ENCODE measurements around the gene DPP6.

Gene DPP6

GRCh38 chr7:154424350-154424749 lies 372.2 kb downstream of the DPP6 start:
- no peak for DNase-seq

DNA sequence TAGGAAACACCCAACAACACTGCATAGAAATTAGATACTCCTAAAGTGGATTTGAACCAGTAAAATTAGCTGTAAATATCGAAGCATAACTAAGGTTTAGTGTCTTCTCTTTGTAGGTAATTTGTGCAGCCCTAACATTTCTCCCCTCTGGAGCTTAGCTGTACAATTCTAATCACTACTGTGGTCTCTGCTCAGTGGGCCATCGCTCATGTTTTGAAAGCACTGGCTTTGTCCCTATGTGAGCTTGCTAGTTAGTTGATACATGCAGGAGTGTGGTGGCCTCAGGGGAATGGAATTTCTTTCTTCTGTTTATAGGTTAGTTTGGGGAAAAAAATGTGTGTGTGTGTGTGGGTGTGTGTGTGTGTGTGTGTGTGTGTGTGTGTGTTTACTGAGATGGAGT lies 373.1 kb downstream of the DPP6 start:
- no peak for DNase-seq

GRCh38 chr7:154426778-154427177 lies 374.6 kb downstream of the DPP6 start:
- no peak for DNase-seq

DNA sequence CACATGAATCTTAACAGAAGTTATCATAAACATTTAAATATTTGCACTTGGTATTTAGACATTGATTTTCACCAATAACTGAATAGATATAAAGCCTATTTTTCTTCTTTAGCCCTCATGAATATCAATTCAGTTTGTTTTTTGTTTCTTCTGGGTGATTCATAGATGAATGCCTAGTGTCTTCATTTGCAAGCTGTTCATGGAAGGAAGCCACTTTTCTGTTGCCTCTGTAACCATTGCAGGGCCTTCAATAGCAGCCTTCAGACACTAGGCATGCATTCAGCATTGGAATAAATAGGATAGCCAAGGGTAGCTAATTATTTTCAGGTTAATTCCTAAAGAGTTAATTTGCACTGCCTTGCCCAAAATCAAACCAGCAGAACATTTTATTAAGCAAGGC lies 375.3 kb downstream of the DPP6 start:
- DNase-seq, result no peak

DNA sequence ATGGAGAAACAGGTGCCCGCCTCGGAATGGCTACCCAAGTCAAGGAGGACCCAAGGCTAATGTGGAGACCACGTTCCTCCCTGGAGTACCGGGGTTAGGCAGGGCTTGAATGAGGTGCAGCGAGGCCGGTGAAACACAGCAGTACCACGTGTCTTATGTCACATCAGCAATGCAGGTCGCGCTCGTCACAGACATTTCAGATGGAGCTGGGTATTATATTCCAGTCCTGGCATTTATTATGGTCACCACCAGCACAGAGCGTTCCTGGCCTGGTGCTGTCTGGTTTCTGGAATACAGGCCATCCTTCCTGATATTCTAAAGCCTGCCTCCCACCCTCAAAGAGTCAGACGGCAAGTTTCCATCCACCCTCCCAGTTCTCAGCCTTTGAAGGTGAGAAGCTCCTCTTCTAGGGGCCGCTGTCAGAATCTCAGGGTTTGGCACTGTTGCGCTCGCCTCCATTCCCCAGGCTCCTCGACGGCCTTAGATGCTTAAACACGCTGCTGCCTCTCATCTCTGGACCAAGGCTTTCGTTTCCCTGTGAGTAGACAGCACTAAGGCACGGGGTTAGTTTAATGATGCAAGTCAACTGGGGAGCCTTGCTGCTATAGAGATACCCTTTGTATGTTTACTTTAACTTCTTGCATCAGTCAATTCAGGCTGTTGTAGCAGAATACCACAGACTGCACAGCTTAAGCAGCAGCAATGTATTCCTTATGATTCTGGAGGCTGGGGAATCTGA lies 377.6 kb downstream of the DPP6 start:
- DNase-seq, result no peak

DNA sequence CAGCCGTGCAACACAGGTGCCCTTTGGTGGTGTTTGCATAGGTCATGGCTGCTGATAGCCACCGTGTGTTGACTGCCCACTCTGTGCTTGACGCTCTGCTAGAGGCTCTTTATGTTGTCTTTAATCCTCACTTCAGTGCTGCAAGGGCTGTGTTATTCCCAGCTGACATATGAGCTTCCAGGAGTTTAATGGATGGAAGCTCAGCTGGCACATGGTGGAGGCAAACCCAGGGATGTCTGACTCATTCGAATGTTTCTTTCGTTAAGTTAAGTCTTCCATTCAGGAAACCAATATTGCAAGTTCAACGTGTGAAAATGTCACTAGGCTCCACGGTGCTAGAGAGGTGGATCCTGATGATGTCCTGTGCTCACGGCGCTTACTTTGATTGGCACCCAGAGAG lies 378.4 kb downstream of the DPP6 start:
- DNase-seq, result no peak

- no peak for DNase-seq
Observed at GRCh38 chr7:154431045-154431444, 378.8 kb downstream of the DPP6 start.

DNA sequence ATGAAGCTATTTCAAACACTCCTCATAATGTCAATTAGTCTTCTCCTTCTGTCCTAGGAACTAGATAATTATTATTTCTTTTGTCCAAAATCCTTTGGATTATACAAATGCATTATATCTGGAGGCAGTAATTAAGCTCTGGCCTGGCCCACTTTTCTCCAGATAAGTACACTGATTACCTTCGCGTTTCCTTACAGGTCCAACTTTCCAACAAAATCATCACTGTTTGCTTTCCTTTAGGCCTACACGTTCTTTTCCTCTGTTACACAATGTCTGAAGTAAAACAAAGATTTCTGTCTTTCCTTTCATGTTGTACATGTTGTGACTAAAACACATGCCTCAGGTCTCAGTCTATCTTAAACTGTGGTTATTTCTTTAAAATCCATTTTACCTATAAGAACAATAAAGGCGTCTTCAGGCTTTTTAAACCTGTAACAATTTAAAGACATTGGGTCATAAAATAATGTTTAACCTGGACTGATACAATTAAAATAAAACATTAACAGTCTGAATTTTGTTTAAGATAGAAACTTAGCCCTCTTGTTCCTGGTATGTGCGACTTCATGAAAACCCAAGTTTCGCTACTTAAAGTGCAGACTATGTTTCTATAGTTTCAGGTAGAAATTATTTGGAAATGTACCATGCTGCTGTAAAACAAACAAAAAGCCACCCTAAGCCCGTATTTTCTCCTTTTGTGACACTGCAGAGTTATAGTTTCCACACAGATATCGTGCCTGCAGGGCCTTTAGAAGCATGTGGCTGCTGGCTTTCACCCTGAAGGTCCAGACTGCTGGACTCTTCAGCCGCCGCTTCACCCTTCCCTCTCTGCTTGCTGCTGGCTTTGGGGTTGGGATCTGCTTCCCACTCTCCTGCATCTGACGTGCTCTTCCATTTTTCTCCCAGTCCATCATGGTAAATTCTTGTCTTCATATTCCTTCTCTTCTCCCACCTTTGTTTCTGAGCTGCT lies 381.7 kb downstream of the DPP6 start:
- DNase-seq, result no peak

GRCh38 chr7:154436560-154436959 lies 384.4 kb downstream of the DPP6 start:
- DNase-seq, result no peak

DNA sequence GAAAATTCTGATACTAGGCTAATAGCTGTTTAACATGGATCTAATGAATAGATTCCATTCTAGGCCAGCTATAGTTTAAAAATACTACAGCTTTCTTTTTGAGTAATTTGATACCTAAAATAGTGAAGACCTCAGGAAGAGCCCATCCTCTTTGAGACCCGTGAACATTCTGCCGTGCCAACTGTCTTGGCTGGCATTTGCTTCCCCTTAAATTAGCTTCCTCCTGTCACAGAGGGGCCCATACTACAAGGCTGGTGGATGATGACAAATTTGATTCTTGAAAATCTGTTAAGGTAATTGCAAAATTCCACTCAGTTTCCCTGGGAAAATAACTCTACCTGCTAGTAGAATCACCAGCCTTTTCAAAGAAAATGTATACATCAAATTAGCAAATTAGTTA lies 385.0 kb downstream of the DPP6 start:
- DNase-seq, result no peak

GRCh38 chr7:154438571-154439367 lies 386.6 kb downstream of the DPP6 start:
- DNase-seq, result no peak

GRCh38 chr7:154440058-154440457 lies 387.9 kb downstream of the DPP6 start:
- DNase-seq, result no peak

DNA sequence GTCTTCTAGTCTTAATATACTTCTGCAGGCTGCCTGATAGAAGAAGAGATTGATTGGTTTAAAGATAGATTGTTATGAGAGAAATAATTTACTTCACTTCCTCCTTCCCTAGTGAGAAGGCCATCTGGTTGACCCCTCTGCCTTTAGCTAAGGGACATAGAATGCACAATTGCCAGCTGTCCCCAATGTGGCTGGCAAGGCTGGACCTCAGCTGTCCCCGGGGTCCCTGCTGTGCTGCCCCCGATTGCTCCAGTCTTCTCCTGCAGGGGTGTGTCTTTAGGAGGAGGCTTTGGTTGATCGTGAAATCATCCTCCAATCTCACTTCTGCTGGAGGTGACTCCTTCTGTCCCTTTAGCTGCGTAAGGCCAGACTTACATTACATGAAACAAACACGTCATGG lies 388.5 kb downstream of the DPP6 start:
- DNase-seq, result no peak

DNA sequence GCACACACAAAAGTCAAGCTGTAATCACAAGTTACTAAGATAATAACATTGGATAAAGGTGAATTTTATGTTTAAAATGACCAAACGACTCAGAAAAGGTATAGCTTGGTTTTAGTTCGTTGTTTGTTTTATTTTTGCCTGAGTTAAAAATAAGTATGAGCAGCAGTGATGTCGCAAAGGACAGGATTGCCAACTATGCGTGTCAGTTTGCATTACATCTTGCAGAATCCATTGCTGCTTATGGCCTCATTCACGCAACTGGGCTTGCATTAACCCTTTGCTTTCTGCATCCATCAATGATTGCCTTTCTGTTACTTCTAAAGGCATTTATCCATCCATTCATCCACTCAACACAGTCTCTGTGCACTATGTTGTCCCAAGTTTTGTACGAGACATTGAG lies 389.6 kb downstream of the DPP6 start:
- DNase-seq, result no peak

DNA sequence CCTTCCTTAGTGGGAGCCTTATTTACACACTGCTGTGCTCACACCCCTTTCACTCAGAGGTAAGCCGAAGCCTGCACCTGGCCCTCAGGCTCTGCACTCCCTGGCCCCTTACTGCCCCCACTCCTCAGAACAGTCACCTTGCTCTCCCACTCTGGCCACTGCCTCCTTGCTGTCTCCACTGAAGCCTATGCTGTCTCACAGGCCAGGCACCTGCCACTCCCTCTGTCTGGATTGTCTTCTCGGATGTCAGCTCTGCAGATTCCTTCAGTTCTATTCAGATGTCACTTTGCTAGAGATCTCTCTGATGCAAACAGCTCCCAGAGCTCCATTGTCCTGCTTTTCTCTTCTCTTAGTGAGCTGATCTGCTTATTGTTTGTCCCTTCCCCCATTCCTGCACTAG lies 390.7 kb downstream of the DPP6 start:
- DNase-seq, result no peak

DNA sequence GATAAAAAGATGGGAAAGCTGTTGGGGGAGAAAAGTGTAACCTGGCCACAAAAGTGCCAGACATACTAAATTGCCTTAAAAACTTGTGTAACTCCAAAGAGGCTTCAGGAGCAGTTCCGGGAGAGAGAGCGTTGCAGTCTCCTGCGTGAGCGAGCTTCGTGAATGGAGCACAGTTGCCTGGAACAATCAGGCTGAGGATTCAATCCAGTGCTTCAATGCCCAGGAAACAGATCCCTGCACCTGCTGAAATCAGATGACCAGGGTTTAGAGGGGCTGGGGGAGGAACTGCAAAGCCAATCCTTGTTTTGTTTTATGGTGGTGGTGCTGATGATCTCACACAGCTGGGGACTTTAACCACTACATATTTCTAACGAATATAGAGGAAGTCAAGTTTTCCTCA lies 398.3 kb downstream of the DPP6 start:
- no peak for DNase-seq

GRCh38 chr7:154451480-154452457 lies 399.6 kb downstream of the DPP6 start:
- no peak for DNase-seq

GRCh38 chr7:154463794-154464193 lies 411.6 kb downstream of the DPP6 start:
- no peak for DNase-seq

GRCh38 chr7:154469652-154470051 lies 417.5 kb downstream of the DPP6 start:
- DNase-seq, result no peak

GRCh38 chr7:154472343-154472742 lies 420.1 kb downstream of the DPP6 start:
- no peak for DNase-seq

DNA sequence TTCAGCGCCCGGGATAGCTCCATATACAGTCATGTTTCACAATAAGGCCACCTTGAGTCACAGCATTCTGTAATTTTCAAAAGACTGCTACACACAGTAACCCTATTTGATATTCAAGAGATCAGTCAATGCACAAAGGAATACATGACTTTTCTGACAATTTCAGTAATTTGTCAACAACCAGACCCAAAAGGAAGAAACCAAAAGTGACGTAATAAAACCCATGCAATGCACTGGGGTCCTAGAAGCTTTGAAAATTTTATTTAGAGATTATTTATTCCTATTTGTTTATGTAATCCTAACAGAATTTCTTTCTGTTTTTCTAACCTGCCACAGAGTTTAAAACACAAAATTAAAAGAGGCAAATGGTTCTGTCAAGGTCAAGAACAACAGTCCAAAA lies 421.2 kb downstream of the DPP6 start:
- no peak for DNase-seq

GRCh38 chr7:154474903-154475520 lies 422.8 kb downstream of the DPP6 start:
- no peak for DNase-seq
